IMR-90 (cell line): Measurements from ENCODE around the gene CEP128. TPM values are rescaled to one million over a fixed set of nuclear protein-coding genes. Genes with fewer than 3 reads are reported as not detected.

Source experiments
- ATAC-seq: fragments of 200-7000 bp; cut with Tn5 transposase; 2 replicates; pipeline ENCODE4 v1.9.1; 2020; ENCODE audit warnings: low read depth, mild to moderate bottlenecking, moderate library complexity
- BruUV-seq: library from RNA; stranded (reverse); fragments of 400-500 nt; replicated peaks from 2 replicates; lab custom pipeline; 2021; lab: Mats Ljungman, UMichigan
- CTCF ChIA-PET: fragments of 300-600 bp; formaldehyde crosslinking; extraction: SDS; loops from one replicate; lab custom pipeline; 2021; ENCODE audit warnings: antibody characterized with exemption; lab: Yijun Ruan, JAX
- POLR2A ChIA-PET: fragments of 300-600 bp; sonication (Branson Sonifier 250); formaldehyde crosslinking; loops from one replicate; lab custom pipeline; 2022; ENCODE audit warnings: antibody characterized with exemption; ENCODE audit not compliant: unreplicated experiment; lab: Charles Lee
- DNase-seq: peaks from one replicate; pipeline ENCODE4 v3.0.0; 2013
- H2AFZ ChIP-seq: replicated peaks from 2 replicates; pipeline ENCODE3; 2013; ENCODE audit warnings: low read length, mild to moderate bottlenecking; ENCODE audit not compliant: poor library complexity
- H2AK5ac ChIP-seq: 2 replicates; pipeline ENCODE4 v1.6.1; 2013; ENCODE audit warnings: low read depth, low read length, inconsistent platforms
- H2AK9ac ChIP-seq: replicated peaks from 2 replicates; pipeline ENCODE3; 2013; ENCODE audit warnings: mild to moderate bottlenecking, low read depth, low read length, moderate library complexity; ENCODE audit not compliant: poor library complexity
- H2BK120ac ChIP-seq: 2 replicates; pipeline ENCODE4 v1.6.1; 2013; ENCODE audit warnings: low read depth, low read length, inconsistent platforms
- H2BK15ac ChIP-seq: 3 replicates; pipeline ENCODE4 v1.6.1; 2013; ENCODE audit warnings: low read depth, low read length, inconsistent platforms
- H2BK20ac ChIP-seq: 2 replicates; pipeline ENCODE4 v1.6.1; 2013; ENCODE audit warnings: low read depth, mild to moderate bottlenecking, inconsistent platforms, low read length, moderate library complexity
- H2BK5ac ChIP-seq: 2 replicates; pipeline ENCODE4 v1.6.1; 2013; ENCODE audit warnings: mild to moderate bottlenecking, low read depth, low read length, inconsistent platforms; ENCODE audit not compliant: poor library complexity, severe bottlenecking
- H3K14ac ChIP-seq: replicated peaks from 2 replicates; pipeline ENCODE4 v1.6.1; 2013; ENCODE audit warnings: low read depth, low read length, inconsistent platforms
- H3K18ac ChIP-seq: 2 replicates; pipeline ENCODE4 v1.6.1; 2013; ENCODE audit warnings: low read depth, low read length, control low read depth
- H3K23ac ChIP-seq: 2 replicates; pipeline ENCODE4 v1.6.1; 2013; ENCODE audit warnings: low read depth, low read length, inconsistent platforms
- H3K27ac ChIP-seq: 2 replicates; pipeline ENCODE4 v1.5.1; 2013; ENCODE audit warnings: mild to moderate bottlenecking, control low read depth, low read length; ENCODE audit not compliant: insufficient read depth
- H3K27me3 ChIP-seq: 2 replicates; pipeline ENCODE4 v1.6.1; 2013; ENCODE audit warnings: low read length; ENCODE audit not compliant: control insufficient read depth, insufficient read depth
- H3K36me3 ChIP-seq: 2 replicates; pipeline ENCODE4 v1.6.1; 2013; ENCODE audit warnings: low read length, mixed read lengths; ENCODE audit not compliant: control insufficient read depth, insufficient read depth
- H3K4ac ChIP-seq: 2 replicates; pipeline ENCODE4 v1.6.1; 2013; ENCODE audit warnings: low read depth, low read length, inconsistent platforms
- H3K4me1 ChIP-seq: 2 replicates; pipeline ENCODE4 v1.6.1; 2013; ENCODE audit warnings: low read length, mixed read lengths; ENCODE audit not compliant: control insufficient read depth, insufficient read depth
- H3K4me2 ChIP-seq: 2 replicates; pipeline ENCODE4 v1.6.1; 2013; ENCODE audit warnings: low read depth, mild to moderate bottlenecking, control low read depth, low read length, moderate library complexity
- H3K4me3 ChIP-seq: 2 replicates; pipeline ENCODE4 v1.5.1; 2013; ENCODE audit warnings: low read depth, mild to moderate bottlenecking, control low read depth, low read length, moderate library complexity; ENCODE audit not compliant: insufficient read depth
- H3K56ac ChIP-seq: 2 replicates; pipeline ENCODE4 v1.6.1; 2013; ENCODE audit warnings: low read length, inconsistent platforms; ENCODE audit not compliant: insufficient read depth; ENCODE audit errors: extremely low read depth
- H3K79me1 ChIP-seq, 2 experiments: 2 replicates each; pipeline ENCODE4 v1.6.1; 2013; ENCODE audit warnings: low read length in 2 of 2, inconsistent platforms in 1 of 2, low read depth in 1 of 2
- H3K9ac ChIP-seq: 2 replicates; pipeline ENCODE4 v1.6.1; 2013; ENCODE audit warnings: low read depth, low read length, control low read depth
- H3K9me1 ChIP-seq: 2 replicates; pipeline ENCODE4 v1.6.1; 2013; ENCODE audit warnings: low read length, inconsistent platforms; ENCODE audit not compliant: insufficient read depth
- H3K9me3 ChIP-seq: 2 replicates; pipeline ENCODE4 v1.6.1; 2013; ENCODE audit warnings: low read length; ENCODE audit not compliant: control insufficient read depth, insufficient read depth
- H4K20me1 ChIP-seq: 2 replicates; pipeline ENCODE4 v1.6.1; 2013; ENCODE audit warnings: low read length, inconsistent platforms; ENCODE audit not compliant: insufficient read depth
- H4K5ac ChIP-seq: 2 replicates; pipeline ENCODE4 v1.6.1; 2013; ENCODE audit warnings: mild to moderate bottlenecking, low read depth, low read length, control low read depth
- H4K8ac ChIP-seq, 2 experiments: 2 replicates each; pipeline ENCODE4 v1.6.1; 2013; ENCODE audit warnings: low read depth in 2 of 2, low read length in 2 of 2, control low read depth in 1 of 2, inconsistent platforms in 1 of 2
- H4K91ac ChIP-seq: 2 replicates; pipeline ENCODE4 v1.6.1; 2013; ENCODE audit warnings: low read depth, low read length, inconsistent platforms; ENCODE audit not compliant: insufficient read depth
- MAFK ChIP-seq: IDR thresholded peaks from 2 replicates; pipeline ENCODE4 v1.6.1; 2012; ENCODE audit warnings: low read depth, low read length, improper control_type of control experiment
- MXI1 ChIP-seq: IDR thresholded peaks from 2 replicates; pipeline ENCODE4 v1.6.1; 2012; ENCODE audit warnings: low read depth, mild to moderate bottlenecking, low read length, moderate library complexity, borderline replicate concordance
- dilution Hi-C: fragments of 300-500 bp; cut with HindIII; formaldehyde crosslinking; loops from one replicate; pipeline ENCODE4 v1.14.3; 2018; ENCODE audit warnings: low sequenced_read_pairs; ENCODE audit not compliant: unreplicated experiment
- in situ Hi-C: fragments of 300-500 bp; cut with MboI; formaldehyde crosslinking; loops from 3 replicates; pipeline ENCODE4 v1.14.3; 2019; ENCODE audit warnings: low sequenced_read_pairs, inconsistent platforms, mixed read lengths
- intact Hi-C: fragments of 100-400 bp; cut with micrococcal nuclease; formaldehyde crosslinking; loops from 2 replicates; pipeline ENCODE4 v1.10.0; 2022
- polyA plus RNA-seq, 3 experiments: library from polyadenylated mRNA; depleted of rRNA; stranded (reverse); fragments of >200 nt; gene quantifications; 2 replicates each; pipeline ENCODE4 v1.2.3, GENCODE V29; 2012; ENCODE audit warnings: low replicate concordance in 1 of 3
- total RNA-seq: library from RNA; depleted of rRNA; stranded (reverse); fragments of >200 nt; gene quantifications from 2 replicates; pipeline ENCODE4 v1.2.3, GENCODE V29; 2012

CEP128 gene
- total and polyA plus RNA-seq, 2 of the 4 experiments (the other 2 are of a cell fraction) = 1.9 to 5.7 TPM

DNA sequence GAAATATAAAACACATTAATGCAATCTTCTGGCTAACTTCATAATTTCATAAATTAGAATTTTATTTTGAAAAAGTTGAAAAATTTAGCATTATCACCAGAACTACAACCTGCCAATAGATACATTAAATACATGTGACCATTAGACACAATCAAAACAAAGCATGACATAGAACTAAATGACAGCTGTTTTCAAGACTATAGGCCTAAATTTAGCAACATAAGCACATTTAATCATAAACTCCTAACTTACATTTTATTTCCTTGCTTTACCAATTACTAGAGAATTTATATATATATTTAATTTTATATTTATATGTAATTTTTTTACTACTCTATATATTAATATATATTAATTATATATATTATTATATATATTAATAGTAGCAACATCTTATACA, 165.4 kb downstream of the CEP128 start:
- Histone ChIP-seq H4K91ac (no peak overlapping the region), H2AFZ (no peak overlapping the region), H3K4ac (no peak overlapping the region), H4K8ac (no peak overlapping the region), H3K9me3 (peaks cover 2% of the 10 kb centered on the region; the same call in 1 of the 2 replicates), H2BK120ac (no peak overlapping the region), H2AK5ac (no peak overlapping the region), H3K4me2 (no peak overlapping the region), H2AK9ac (no peak overlapping the region), H3K9ac (no peak overlapping the region), H2BK15ac (no peak overlapping the region), H3K4me3 (no peak overlapping the region), H4K20me1 (no peaks in the 10 kb centered on the region), H3K27me3 (no peaks in the 10 kb centered on the region), H3K27ac (no peak overlapping the region), H2BK5ac (no peak overlapping the region), H3K18ac (no peak overlapping the region), H3K9me1 (no peaks in the 10 kb centered on the region), H3K36me3 (no peaks in the 10 kb centered on the region), H2BK20ac (no peak overlapping the region), H3K56ac (no peak overlapping the region), H4K5ac (no peak overlapping the region), H3K79me1 (no peaks in the 10 kb centered on the region; a peak in 1 of 4 replicates), H3K4me1 (no peaks in the 10 kb centered on the region), H3K14ac (no peak overlapping the region), H3K23ac (no peak overlapping the region)
- no peak for ATAC-seq
- ChIA-PET CTCF (no interaction called here), POLR2A (no interaction called here)
- BruUV-seq = no TSS peak
- in situ Hi-C loops (no loop called here), intact Hi-C loops (no loop called here), dilution Hi-C loops (no loop called here)
- no peak for DNase-seq
- TF ChIP-seq MAFK (peak; percentile 52), MXI1 (no peak)
